Omental fat pad (tissue), 4 donors: ENCODE measurements around the gene SLC39A11. TPM values are rescaled to one million over a fixed set of nuclear protein-coding genes. Genes with fewer than 3 reads are reported as not detected.
"Not testable (repeated sequence)": the region's sequence is repeated elsewhere in the genome, so short reads cannot be mapped to it uniquely, and the experiment has no call there.

Source experiments
- ATAC-seq: fragments of 150-250 bp; one replicate; pipeline ENCODE4 v1.9.1; 2016; ENCODE audit warnings: mild to moderate bottlenecking, moderate library complexity; ENCODE audit not compliant: low FRiP score
- DNase-seq: peaks from one replicate; pipeline ENCODE4 v3.0.0-alpha.2; 2019; ENCODE audit warnings: low spot score
- total RNA-seq, 4 donors: library from RNA; depleted of rRNA; stranded (reverse); fragments of >200 nt; gene quantifications; one replicate each; pipeline ENCODE4 v1.1.0, GENCODE V29; 2016
- TF ChIP-seq, protein P1 (sequence below), 3 donors: fragments of 450-650 bp; IDR thresholded peaks; one replicate each; pipeline ENCODE4 v1.5.1; 2016 to 2017; ENCODE audit warnings: antibody characterized with exemption in 3 of 3, mild to moderate bottlenecking in 3 of 3, moderate library complexity in 2 of 3

SLC39A11 gene
- total RNA-seq, 4 donors from 2014 or later: 18.8 to 42.4 (median 31.3) TPM

DNA sequence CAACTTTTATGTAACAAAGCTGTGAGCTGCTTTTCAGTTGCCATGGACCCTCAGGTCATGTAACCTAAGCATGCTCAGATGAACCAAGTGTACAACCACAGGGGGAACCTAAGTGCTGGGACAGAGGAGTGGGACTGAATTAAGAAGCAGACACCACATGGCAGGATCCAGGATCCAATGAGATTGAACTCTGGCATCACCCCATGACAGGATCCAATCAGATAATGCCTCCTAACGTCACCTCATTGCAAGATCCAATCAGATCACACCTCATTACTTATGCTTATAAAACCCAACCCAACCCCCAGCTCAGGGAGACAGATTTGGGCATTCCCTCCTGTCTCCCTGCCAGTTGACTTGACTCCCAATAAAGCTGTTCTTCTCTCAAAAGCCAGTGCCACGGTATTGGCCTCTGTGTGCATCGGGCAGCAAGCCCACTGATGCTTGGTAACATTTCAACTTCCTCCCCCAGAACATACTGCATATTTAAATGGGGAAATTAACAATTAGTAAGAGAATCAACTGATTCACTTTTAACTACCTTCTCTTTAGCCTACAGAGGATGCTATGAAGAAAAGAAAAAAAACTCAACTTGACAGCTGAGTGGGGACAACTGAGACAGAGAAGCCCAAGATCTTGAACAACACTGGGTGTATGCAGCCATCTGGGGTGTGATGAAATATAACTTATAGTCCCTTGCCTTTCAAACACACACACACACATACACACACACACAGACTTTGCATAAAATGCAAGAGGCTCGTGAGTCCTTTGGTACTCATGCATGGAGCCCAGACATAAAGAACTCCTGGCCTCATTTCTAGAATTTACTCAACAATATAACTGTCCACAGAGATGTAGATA lies 148.4 kb downstream of the SLC39A11 start:
- no peak for DNase-seq
- no peak for ATAC-seq
- TF ChIP-seq, protein P1, sequence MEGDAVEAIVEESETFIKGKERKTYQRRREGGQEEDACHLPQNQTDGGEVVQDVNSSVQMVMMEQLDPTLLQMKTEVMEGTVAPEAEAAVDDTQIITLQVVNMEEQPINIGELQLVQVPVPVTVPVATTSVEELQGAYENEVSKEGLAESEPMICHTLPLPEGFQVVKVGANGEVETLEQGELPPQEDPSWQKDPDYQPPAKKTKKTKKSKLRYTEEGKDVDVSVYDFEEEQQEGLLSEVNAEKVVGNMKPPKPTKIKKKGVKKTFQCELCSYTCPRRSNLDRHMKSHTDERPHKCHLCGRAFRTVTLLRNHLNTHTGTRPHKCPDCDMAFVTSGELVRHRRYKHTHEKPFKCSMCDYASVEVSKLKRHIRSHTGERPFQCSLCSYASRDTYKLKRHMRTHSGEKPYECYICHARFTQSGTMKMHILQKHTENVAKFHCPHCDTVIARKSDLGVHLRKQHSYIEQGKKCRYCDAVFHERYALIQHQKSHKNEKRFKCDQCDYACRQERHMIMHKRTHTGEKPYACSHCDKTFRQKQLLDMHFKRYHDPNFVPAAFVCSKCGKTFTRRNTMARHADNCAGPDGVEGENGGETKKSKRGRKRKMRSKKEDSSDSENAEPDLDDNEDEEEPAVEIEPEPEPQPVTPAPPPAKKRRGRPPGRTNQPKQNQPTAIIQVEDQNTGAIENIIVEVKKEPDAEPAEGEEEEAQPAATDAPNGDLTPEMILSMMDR (IDR thresholded peaks at IDR 0.05): no peak

DNA sequence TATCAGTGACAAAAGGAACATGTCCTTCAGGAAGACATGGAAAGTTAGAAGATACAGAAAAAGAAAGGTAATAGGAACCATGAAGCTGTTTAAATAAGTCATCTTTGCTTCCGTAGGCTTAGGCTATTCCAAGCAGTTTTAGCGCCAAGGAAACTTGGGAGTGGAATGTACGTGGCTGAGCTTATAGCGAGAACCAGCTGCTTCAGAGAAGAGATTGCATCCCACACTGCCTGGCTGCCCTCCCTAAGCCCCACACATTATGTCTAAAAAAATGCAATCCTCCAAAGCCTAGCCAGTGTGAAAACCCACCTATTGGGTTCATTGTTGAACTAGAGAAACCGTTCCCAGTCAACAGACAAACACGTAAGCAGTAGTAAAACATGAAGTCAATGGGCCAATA lies 149.9 kb downstream of the SLC39A11 start:
- ATAC-seq (no peak), DNase-seq (no peak)
- TF ChIP-seq, protein P1 (IDR thresholded peaks at IDR 0.05): no peak

DNA sequence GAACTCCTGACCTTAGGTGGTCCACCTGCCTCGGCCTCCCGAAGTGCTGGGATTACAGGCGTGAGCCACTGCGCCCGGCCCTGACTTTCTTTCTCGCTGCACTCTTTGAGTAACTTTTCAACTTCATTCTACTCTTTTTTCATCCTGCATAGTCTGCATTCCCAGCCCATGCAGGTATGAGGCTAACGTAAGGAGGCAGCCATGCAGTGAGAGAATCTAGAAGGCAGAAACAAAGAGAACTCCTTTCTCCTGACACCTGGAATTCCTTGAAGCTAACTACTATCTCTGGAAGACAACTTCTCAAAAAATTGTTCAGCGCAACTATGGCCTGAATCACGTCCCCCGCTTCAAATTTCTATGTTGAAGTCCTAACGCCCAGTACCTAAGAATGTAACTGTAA lies 152.0 kb downstream of the SLC39A11 start:
- TF ChIP-seq, protein P1 (IDR thresholded peaks at IDR 0.05): no peak
- ATAC-seq (no peak), DNase-seq (no peak)

DNA sequence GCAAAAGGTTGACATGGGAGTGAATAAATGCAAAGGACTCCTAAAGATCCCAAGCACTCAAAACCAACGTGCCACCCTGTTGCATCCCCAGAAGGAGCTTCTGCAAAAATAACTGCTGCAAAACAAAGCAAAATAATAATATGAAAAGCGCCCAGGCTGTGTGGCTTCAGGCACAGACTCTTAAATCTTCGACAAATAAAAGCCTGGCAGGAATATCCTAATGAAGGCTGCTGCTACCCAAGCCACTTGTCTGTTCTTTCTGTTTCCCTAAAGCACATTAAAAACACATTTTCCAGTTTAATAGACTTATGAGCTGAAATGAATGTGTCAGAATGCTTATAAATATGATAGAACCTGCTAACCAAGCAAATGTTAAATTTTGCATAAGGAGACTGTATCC lies 154.0 kb downstream of the SLC39A11 start:
- ATAC-seq: no peak
- TF ChIP-seq, protein P1 (IDR thresholded peaks at IDR 0.05): no peak

DNA sequence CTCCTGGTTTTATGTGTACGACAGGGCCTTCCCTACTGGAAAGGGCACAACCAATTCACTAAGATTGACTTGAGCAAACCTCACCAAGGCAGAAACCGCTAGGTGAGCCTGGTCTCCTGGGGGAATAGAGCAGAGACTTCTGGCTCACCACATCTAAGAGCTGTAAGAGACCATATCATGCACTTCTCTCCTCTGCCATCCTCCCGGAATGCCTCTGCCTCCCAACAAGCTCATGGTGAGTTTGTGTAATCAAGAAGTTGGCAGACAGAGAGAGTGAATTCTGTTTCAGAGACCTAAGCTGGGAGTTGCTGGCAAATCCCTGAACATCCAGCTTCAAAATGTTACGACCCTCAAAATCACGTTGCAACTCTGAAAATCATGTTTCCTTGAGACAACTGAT lies 154.8 kb downstream of the SLC39A11 start:
- DNase-seq (no peak), ATAC-seq (no peak)
- TF ChIP-seq, protein P1 (IDR thresholded peaks at IDR 0.05): no peak

More for the DNA sequence above, 154.0 kb downstream of the SLC39A11 start:
- DNase-seq: no peak

DNA sequence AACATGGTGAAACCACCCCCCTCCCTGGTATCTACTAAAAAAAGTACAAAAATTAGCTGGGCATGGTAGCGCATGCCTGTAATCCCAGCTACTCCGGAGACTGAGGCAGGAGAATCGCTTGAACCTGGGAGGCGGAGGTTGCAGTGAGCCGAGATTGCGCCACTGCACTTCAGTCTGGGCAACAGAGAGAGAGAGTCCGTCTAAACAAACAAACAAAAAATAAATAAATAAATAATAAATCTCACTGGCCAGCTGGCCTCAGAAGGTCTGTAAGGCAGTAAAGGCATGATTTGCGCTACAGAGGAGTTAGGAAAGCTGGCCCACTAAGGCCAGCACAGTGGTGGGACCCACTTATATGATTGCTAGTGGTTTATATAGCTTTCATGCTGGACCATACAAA lies 155.2 kb downstream of the SLC39A11 start:
- not testable (repeated sequence) for ATAC-seq, DNase-seq

DNA sequence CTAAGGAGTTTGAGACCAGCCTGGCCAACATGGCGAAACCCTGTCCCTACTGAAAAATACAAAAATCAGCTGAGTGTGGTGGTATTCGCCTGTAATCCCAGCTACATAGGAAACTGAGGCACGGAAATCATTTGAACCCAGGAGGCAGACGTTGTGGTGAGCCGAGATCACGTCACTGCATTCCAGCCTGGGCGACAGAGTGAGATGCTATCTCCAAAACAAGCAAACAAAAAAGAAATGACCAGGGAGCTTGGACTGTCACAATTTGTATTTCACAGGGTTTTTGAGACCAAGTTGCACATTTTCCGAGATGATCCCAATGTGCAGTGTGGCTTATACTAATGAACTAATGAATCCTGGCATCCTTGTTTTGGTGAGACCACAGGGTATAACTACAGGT lies 156.5 kb downstream of the SLC39A11 start:
- TF ChIP-seq, protein P1 (IDR thresholded peaks at IDR 0.05): no peak
- no peak for ATAC-seq
- no peak for DNase-seq
